GM12878 (cell line): ENCODE results near the gene ERCC3. TPM values are rescaled to one million over a fixed set of nuclear protein-coding genes. Genes with fewer than 3 reads are reported as not detected.

ENCODE experiments used
- ATAC-seq: fragments of 200-7000 bp; cut with Tn5 transposase; 3 replicates; pipeline ENCODE4 v1.9.1; 2020; ENCODE audit warnings: mild to moderate bottlenecking, moderate library complexity
- BruUV-seq: library from RNA; stranded (reverse); fragments of 400-500 nt; replicated peaks from 2 replicates; lab custom pipeline; 2021; lab: Mats Ljungman, UMichigan
- CTCF ChIA-PET: fragments of 300-600 bp; sonication (Branson Sonifier 250); formaldehyde crosslinking; extraction: SDS; loops from one replicate; lab custom pipeline; 2021; ENCODE audit warnings: inconsistent platforms; lab: Yijun Ruan, JAX
- POLR2A ChIA-PET: fragments of 350-600 bp; formaldehyde crosslinking; extraction: SDS; loops from one replicate; lab custom pipeline; 2021; ENCODE audit warnings: inconsistent platforms; lab: Charles Lee
- RAD21 ChIA-PET: fragments of 300-600 bp; sonication (Branson Sonifier 250); formaldehyde crosslinking; loops from one replicate; lab custom pipeline; 2023; ENCODE audit warnings: antibody characterized with exemption; ENCODE audit not compliant: unreplicated experiment; lab: Charles Lee
- SMC1A ChIA-PET: fragments of 300-600 bp; sonication (Branson Sonifier 250); formaldehyde crosslinking; loops from one replicate; lab custom pipeline; 2023; ENCODE audit not compliant: unreplicated experiment, uncharacterized antibody; lab: Charles Lee
- DNase-seq: peaks from one replicate; pipeline ENCODE4 v3.0.0-alpha.2; 2011; ENCODE audit warnings: low read depth, low spot score
- FAIRE-seq: peaks from 3 replicates; lab custom pipeline; 2011; peaks lifted over from hg19 to GRCh38; lab: Jason Lieb, UNC
- H2AFZ ChIP-seq: 2 replicates; pipeline ENCODE4 v1.6.0; 2011; ENCODE audit warnings: low read depth, low read length, control low read depth; ENCODE audit not compliant: control insufficient read depth
- H3K27ac ChIP-seq: 2 replicates; pipeline ENCODE4 v1.5.1; 2011; ENCODE audit warnings: control low read depth; ENCODE audit not compliant: control insufficient read depth, insufficient read depth
- H3K27me3 ChIP-seq, 2 experiments: replicated peaks in 1 of 2; 2 replicates each; pipeline versions ENCODE4 v1.6.0 to v1.6.1; 2011; ENCODE audit warnings: low read length in 1 of 2; ENCODE audit not compliant: control insufficient read depth in 2 of 2, insufficient read depth in 2 of 2
- H3K36me3 ChIP-seq, 2 experiments: 2 replicates each; pipeline ENCODE4 v1.5.1; 2011; ENCODE audit warnings: low read length in 1 of 2; ENCODE audit not compliant: control insufficient read depth in 2 of 2, insufficient read depth in 2 of 2
- H3K4me1 ChIP-seq: 2 replicates; pipeline ENCODE4 v1.6.1; 2011; ENCODE audit warnings: mild to moderate bottlenecking, low read length, moderate library complexity, mixed read lengths; ENCODE audit not compliant: control insufficient read depth, insufficient read depth
- H3K4me2 ChIP-seq: 2 replicates; pipeline ENCODE4 v1.6.0; 2011; ENCODE audit warnings: control low read depth; ENCODE audit not compliant: control insufficient read depth, insufficient read depth
- H3K4me3 ChIP-seq: fragments of 200-600 bp; sonication (generic); 2 replicates; pipeline ENCODE4 v1.5.1; 2016
- H3K79me2 ChIP-seq: 2 replicates; pipeline ENCODE4 v1.6.0; 2011; ENCODE audit warnings: low read length; ENCODE audit not compliant: control insufficient read depth, insufficient read depth
- H3K9ac ChIP-seq: 2 replicates; pipeline ENCODE4 v1.8.0; 2011; ENCODE audit warnings: low read length, control low read depth, mixed read lengths; ENCODE audit not compliant: control insufficient read depth, insufficient read depth
- H3K9me3 ChIP-seq: replicated peaks from 3 replicates; pipeline ENCODE4 v1.5.1; 2011; ENCODE audit warnings: mild to moderate bottlenecking, low read length; ENCODE audit not compliant: control insufficient read depth, insufficient read depth
- H4K20me1 ChIP-seq: 2 replicates; pipeline ENCODE4 v1.6.0; 2011; ENCODE audit not compliant: control insufficient read depth, insufficient read depth
- BCL11A ChIP-seq: IDR thresholded peaks from 2 replicates; pipeline ENCODE4 v1.6.1; 2011; ENCODE audit warnings: low read depth, low read length
- CHD4 ChIP-seq: fragments of 200-600 bp; sonication (generic); IDR thresholded peaks from 2 replicates; pipeline ENCODE4 v1.6.1; 2016; ENCODE audit warnings: mild to moderate bottlenecking
- E4F1 ChIP-seq: fragments of 450-650 bp; IDR thresholded peaks from 2 replicates; pipeline ENCODE4 v1.6.1; 2018; ENCODE audit warnings: borderline replicate concordance, mild to moderate bottlenecking; ENCODE audit not compliant: partially characterized antibody
- MEF2B ChIP-seq: fragments of 450-650 bp; IDR thresholded peaks from 2 replicates; pipeline ENCODE4 v1.6.1; 2018; ENCODE audit warnings: mild to moderate bottlenecking, moderate library complexity; ENCODE audit not compliant: partially characterized antibody, poor library complexity, severe bottlenecking
- POLR2AphosphoS2 ChIP-seq: IDR thresholded peaks from 2 replicates; pipeline ENCODE4 v1.6.1; 2011; ENCODE audit warnings: low read depth, mild to moderate bottlenecking, low read length, improper control_type of control experiment, moderate library complexity
- RCOR1 ChIP-seq: conservative IDR thresholded peaks from 2 replicates; pipeline ENCODE4 v1.6.1; 2012; ENCODE audit warnings: low read depth, low read length, improper control_type of control experiment
- SKIL ChIP-seq: fragments of 450-650 bp; IDR thresholded peaks from 2 replicates; pipeline ENCODE4 v1.6.1; 2017; ENCODE audit warnings: mild to moderate bottlenecking, low read depth, inconsistent platforms; ENCODE audit not compliant: poor library complexity, severe bottlenecking
- WGBS: methylation state at CpG from one replicate; pipeline ENCODE4 v1.1.6; 2016; ENCODE audit warnings: low lambda C conversion rate; ENCODE audit not compliant: insufficient replicate concordance, insufficient coverage; ENCODE audit errors: missing lambda C conversion rate; 5-methylcytosine and 5-hydroxymethylcytosine counted together
- in situ Hi-C: fragments of 300-500 bp; cut with MboI; formaldehyde crosslinking; loops from 9 replicates; pipeline ENCODE4 v1.14.3; 2018; ENCODE audit warnings: mixed read lengths
- intact Hi-C: fragments of 100-400 bp; cut with micrococcal nuclease; formaldehyde crosslinking; loops from one replicate; pipeline ENCODE4 v1.14.2; 2022; ENCODE audit not compliant: unreplicated experiment
- polyA plus RNA-seq, 11 experiments: library from polyadenylated mRNA; depleted of rRNA in 4 of 11; unstranded in 6 of 11; stranded (reverse) in 5 of 11; fragments of >200 nt; fragmentation: Nextera tagmentation in 4 of 11; fragmentation: Illumina TruSeq in 1 of 11; extraction: Ambion mirVana in 4 of 11; extraction: Trizol in 1 of 11; gene quantifications; 1 replicate in 1 of 11; 2 replicates in 10 of 11; pipeline versions ENCODE4 v1.2.1 to v1.2.3, GENCODE V29; 2011 to 2016; ENCODE audit warnings: inconsistent platforms in 2 of 11, missing spikeins in 2 of 11, low read depth in 1 of 11
- total RNA-seq, 4 experiments: library from RNA; depleted of rRNA in 3 of 4; stranded (reverse); fragments of >200 nt in 3 of 4; fragmentation: Illumina TruSeq in 1 of 4; extraction: Trizol in 1 of 4; gene quantifications; 2 replicates each; pipeline versions ENCODE4 v1.2.1 to v1.2.3, GENCODE V29; 2013 to 2021

The ERCC3 gene
- total and polyA plus RNA-seq, 10 of the 15 experiments (the other 5 are each of a cell fraction or from before 2014, with no cell fraction given): 17.1 to 64.8 (median 42.8) TPM

GRCh38 chr2:127235082-127235702 is 58.8 kb downstream of the ERCC3 start:
- Histone ChIP-seq H3K4me3 (no peak overlapping the region), H3K4me2 (no peak overlapping the region), H3K9ac (no peak overlapping the region), H2AFZ (no peak overlapping the region), H3K27me3 (no peaks in the 10 kb centered on the region), H3K27ac (no peak overlapping the region), H3K36me3 (no peaks in the 10 kb centered on the region), H3K79me2 (no peaks in the 10 kb centered on the region), H3K9me3 (no peaks in the 10 kb centered on the region; the same call in 2 of the 3 replicates), H4K20me1 (no peaks in the 10 kb centered on the region), H3K4me1 (no peaks in the 10 kb centered on the region)
- intact Hi-C loops: no loop called here
- SMC1A ChIA-PET: no interaction called here
- POLR2A ChIA-PET: no interaction called here
- DNase-seq (no peak), ATAC-seq (no peak), FAIRE-seq (no peak)
- RAD21 ChIA-PET: no interaction called here
- in situ Hi-C loops: no loop called here
- CTCF ChIA-PET: interaction anchor here (0.5 kb wide), 1 partner anchor 602 kb away, joined by 5 read pairs; no protein-coding TSS in a partner anchor
- 47% methylated on average over 6 of the region's 6 CpGs for WGBS
- no TSS peak for BruUV-seq
- no peak for TF ChIP-seq POLR2AphosphoS2
- no peak for TF ChIP-seq RCOR1

- Histone ChIP-seq H3K4me3 (no peak overlapping the region), H3K4me2 (no peak overlapping the region), H3K27ac (no peak overlapping the region), H3K9me3 (no peaks in the 10 kb centered on the region; the same call in 2 of the 3 replicates), H4K20me1 (no peaks in the 10 kb centered on the region), H3K79me2 (no peaks in the 10 kb centered on the region), H3K4me1 (no peaks in the 10 kb centered on the region), H3K9ac (no peak overlapping the region), H2AFZ (no peak overlapping the region), H3K27me3 (no peaks in the 10 kb centered on the region), H3K36me3 (no peaks in the 10 kb centered on the region)
- DNase-seq (no peak), ATAC-seq (no peak), FAIRE-seq (no peak)
- ChIA-PET CTCF (no interaction called here), SMC1A (no interaction called here), RAD21 (no interaction called here), POLR2A (no interaction called here)
- 77% methylated on average over 8 of the region's 8 CpGs for WGBS
- intact Hi-C loops (no loop called here), in situ Hi-C loops (no loop called here)
- no TSS peak for BruUV-seq
- TF ChIP-seq SKIL (no peak), BCL11A (no peak), CHD4 (no peak), MEF2B (no peak), E4F1 (no peak)
Measured at GRCh38 chr2:127233710-127234109, 60.2 kb downstream of the ERCC3 start.
